Stimulated activated naive CD8-positive, alpha-beta T cell treated with anti-CD3 and anti-CD28 coated beads, Interleukin-15, amount 100 ng/mL, for 72 hours (primary cell): Measurements from ENCODE around the gene DBN1.
A peak's percentile ranks its signal among the peaks of the same experiment; 100 is the strongest.

ENCODE experiments used
- ATAC-seq: fragments of 150-1000 bp; cut with Tn5 transposase; 2 replicates; pipeline ENCODE4 v1.10.0; 2021; ENCODE audit warnings: mild to moderate bottlenecking, moderate library complexity
- DNase-seq, 2 donors: peaks; one replicate each; pipeline ENCODE4 v3.0.0; 2021 to 2022
- H3K27ac Mint-ChIP-seq, 2 donors: one replicate each; pipeline ENCODE4 v1.8.0; 2022; ENCODE audit warnings: mild to moderate bottlenecking in 2 of 2, mixed read lengths in 2 of 2, moderate library complexity in 2 of 2
- H3K27me3 Mint-ChIP-seq: one replicate; pipeline ENCODE4 v1.8.0; 2022; ENCODE audit warnings: mixed read lengths
- H3K4me1 Mint-ChIP-seq: one replicate; pipeline ENCODE4 v1.8.0; 2022; ENCODE audit warnings: mild to moderate bottlenecking, mixed read lengths
- H3K4me3 Mint-ChIP-seq, 2 donors: one replicate each; pipeline ENCODE4 v1.8.0; 2022; ENCODE audit warnings: mild to moderate bottlenecking in 2 of 2, mixed read lengths in 2 of 2, moderate library complexity in 1 of 2
- H3K9me3 Mint-ChIP-seq, 2 donors: one replicate each; pipeline ENCODE4 v1.8.0; 2022; ENCODE audit warnings: mixed read lengths in 2 of 2

The DBN1 gene

GRCh38 chr5:177448244-177448950 lies 25.0 kb downstream of the DBN1 start:
- no peak for ATAC-seq
- Mint-ChIP-seq H3K4me1 (peaks cover 71% of the 10 kb centered on the region), H3K27ac (peak overlapping the region; percentile 61 to 73), H3K4me3 (peak overlapping the region; percentile 59 to 76), H3K9me3 (no peaks in the 10 kb centered on the region), H3K27me3 (no peaks in the 10 kb centered on the region)
- DNase-seq: no peak

- Mint-ChIP-seq H3K27me3 (no peaks in the 10 kb centered on the region), H3K4me3 (peak overlapping the region; percentile 59 to 76), H3K9me3 (no peaks in the 10 kb centered on the region), H3K27ac (peak overlapping the region; percentile 25 to 74), H3K4me1 (peaks cover 71% of the 10 kb centered on the region)
- DNase-seq (peak in 1 of 2 donors; percentile 43), ATAC-seq (peak; percentile 2)
Observed at GRCh38 chr5:177447611-177448243, 25.7 kb downstream of the DBN1 start.

GRCh38 chr5:177447066-177447610 lies 26.3 kb downstream of the DBN1 start:
- Mint-ChIP-seq H3K4me3 (peak overlapping the region in 1 of 2 donors; percentile 76), H3K27me3 (no peaks in the 10 kb centered on the region), H3K4me1 (peaks cover 72% of the 10 kb centered on the region), H3K9me3 (no peaks in the 10 kb centered on the region), H3K27ac (no peak overlapping the region)
- ATAC-seq (peak; percentile 44), DNase-seq (peak; percentile 57 to 64)

- peak; percentile 74 to 78 for DNase-seq
- no peaks in the 10 kb centered on the region for H3K9me3 Mint-ChIP-seq
- H3K27me3 Mint-ChIP-seq: no peaks in the 10 kb centered on the region
- H3K27ac Mint-ChIP-seq: peak within 1 kb of the TSS; percentile 81 to 88
- H3K4me1 Mint-ChIP-seq: peaks cover 72% of the 10 kb centered on the region
- ATAC-seq: peak; percentile 74
- H3K4me3 Mint-ChIP-seq: peak within 1 kb of the TSS; percentile 76 to 81
Observed at GRCh38 chr5:177446200-177447065, 27.0 kb downstream of the DBN1 start, which contains the start of gene PRR7. PRR7 (plus strand) TSS chr5:177446814; CDS start chr5:177455068, 8,254 bp downstream.

- H3K27ac Mint-ChIP-seq: peak overlapping the region; percentile 81 to 88
- H3K4me3 Mint-ChIP-seq: peak overlapping the region; percentile 71 to 81
- peaks cover 74% of the 10 kb centered on the region for H3K4me1 Mint-ChIP-seq
- no peaks in the 10 kb centered on the region for H3K27me3 Mint-ChIP-seq
- no peaks in the 10 kb centered on the region for H3K9me3 Mint-ChIP-seq
- ATAC-seq (no peak), DNase-seq (no peak)
Observed at GRCh38 chr5:177445917-177446199, 27.6 kb downstream of the DBN1 start.

- Mint-ChIP-seq H3K4me1 (peaks cover 74% of the 10 kb centered on the region), H3K27ac (peak overlapping the region; percentile 77 to 88), H3K9me3 (no peaks in the 10 kb centered on the region), H3K27me3 (no peaks in the 10 kb centered on the region), H3K4me3 (peak overlapping the region; percentile 71 to 81)
- no peak for ATAC-seq
- DNase-seq: no peak
Observed at GRCh38 chr5:177445052-177445916, 28.1 kb downstream of the DBN1 start.

GRCh38 chr5:177444106-177445051 lies 29.1 kb downstream of the DBN1 start:
- Mint-ChIP-seq H3K9me3 (no peaks in the 10 kb centered on the region), H3K4me1 (peaks cover 82% of the 10 kb centered on the region), H3K27me3 (no peaks in the 10 kb centered on the region), H3K27ac (peak overlapping the region in 1 of 2 donors; percentile 74), H3K4me3 (peak overlapping the region; percentile 56 to 71)
- ATAC-seq (peak; percentile 10), DNase-seq (no peak)

- H3K4me1 Mint-ChIP-seq: peaks cover 82% of the 10 kb centered on the region
- H3K27ac Mint-ChIP-seq: no peak overlapping the region
- no peaks in the 10 kb centered on the region for H3K9me3 Mint-ChIP-seq
- H3K27me3 Mint-ChIP-seq: no peaks in the 10 kb centered on the region
- H3K4me3 Mint-ChIP-seq: peak overlapping the region; percentile 41 to 71
- DNase-seq: no peak
- no peak for ATAC-seq
Observed at GRCh38 chr5:177443144-177443983, 30.1 kb downstream of the DBN1 start.

GRCh38 chr5:177442066-177442826 lies 31.2 kb downstream of the DBN1 start:
- peaks cover 83% of the 10 kb centered on the region for H3K4me1 Mint-ChIP-seq
- no peaks in the 10 kb centered on the region for H3K27me3 Mint-ChIP-seq
- H3K9me3 Mint-ChIP-seq: no peaks in the 10 kb centered on the region
- H3K4me3 Mint-ChIP-seq: no peak overlapping the region
- H3K27ac Mint-ChIP-seq: no peak overlapping the region
- no peak for ATAC-seq
- no peak for DNase-seq

GRCh38 chr5:177440990-177441780 lies 32.2 kb downstream of the DBN1 start:
- H3K27ac Mint-ChIP-seq: peak overlapping the region in 1 of 2 donors; percentile 93
- no peaks in the 10 kb centered on the region for H3K27me3 Mint-ChIP-seq
- DNase-seq (no peak), ATAC-seq (no peak)
- no peak overlapping the region for H3K4me3 Mint-ChIP-seq
- H3K4me1 Mint-ChIP-seq: peaks cover 91% of the 10 kb centered on the region
- no peaks in the 10 kb centered on the region for H3K9me3 Mint-ChIP-seq

- DNase-seq: peak in 1 of 2 donors; percentile 61
- H3K4me1 Mint-ChIP-seq: peaks cover 88% of the 10 kb centered on the region
- H3K27ac Mint-ChIP-seq: peak overlapping the region; percentile 72 to 89
- peak; percentile 83 for ATAC-seq
- no peaks in the 10 kb centered on the region for H3K27me3 Mint-ChIP-seq
- H3K4me3 Mint-ChIP-seq: peak overlapping the region; percentile 19 to 25
- H3K9me3 Mint-ChIP-seq: no peaks in the 10 kb centered on the region
Observed at GRCh38 chr5:177440211-177440989, 33.0 kb downstream of the DBN1 start.
